BLaER1 treated with 17β-estradiol and CSF1 and Interleukin-3, amounts not matched to agents 10 nM and 100 nM (cell line): ENCODE measurements around the gene COPB1.

Experiments used
- H3K27ac ChIP-seq, 11 experiments: shearing (Covaris generic); formaldehyde crosslinking; 2 replicates each; pipeline ENCODE4 v1.8.1; 2022
- H3K27me3 ChIP-seq, 11 experiments: shearing (Covaris generic); formaldehyde crosslinking; 2 replicates each; pipeline ENCODE4 v1.8.1; 2022
- H3K36me3 ChIP-seq, 11 experiments: shearing (Covaris generic); formaldehyde crosslinking; 2 replicates each; pipeline ENCODE4 v1.8.1; 2022
- H3K4me1 ChIP-seq, 10 experiments: shearing (Covaris generic); formaldehyde crosslinking; 2 replicates each; pipeline ENCODE4 v1.8.1; 2022
- H3K4me2 ChIP-seq, 11 experiments: shearing (Covaris generic); formaldehyde crosslinking; 2 replicates each; pipeline ENCODE4 v1.8.1; 2022
- H3K4me3 ChIP-seq, 10 experiments: shearing (Covaris generic); formaldehyde crosslinking; 2 replicates each; pipeline ENCODE4 v1.8.1; 2022
- H3K9ac ChIP-seq, 11 experiments: shearing (Covaris generic); formaldehyde crosslinking; 2 replicates each; pipeline ENCODE4 v1.8.1; 2022
- H3K9me3 ChIP-seq, 11 experiments: shearing (Covaris generic); formaldehyde crosslinking; replicated peaks in 1 of 11; 2 replicates each; pipeline ENCODE4 v1.8.1; 2022
- H4K20me1 ChIP-seq, 11 experiments: shearing (Covaris generic); formaldehyde crosslinking; 2 replicates each; pipeline ENCODE4 v1.8.1; 2022
- Cebpa-rat ChIP-seq, 11 experiments: shearing (Covaris generic); IDR thresholded peaks; 2 replicates each; pipeline ENCODE4 v1.8.1; 2022

COPB1 gene

DNA sequence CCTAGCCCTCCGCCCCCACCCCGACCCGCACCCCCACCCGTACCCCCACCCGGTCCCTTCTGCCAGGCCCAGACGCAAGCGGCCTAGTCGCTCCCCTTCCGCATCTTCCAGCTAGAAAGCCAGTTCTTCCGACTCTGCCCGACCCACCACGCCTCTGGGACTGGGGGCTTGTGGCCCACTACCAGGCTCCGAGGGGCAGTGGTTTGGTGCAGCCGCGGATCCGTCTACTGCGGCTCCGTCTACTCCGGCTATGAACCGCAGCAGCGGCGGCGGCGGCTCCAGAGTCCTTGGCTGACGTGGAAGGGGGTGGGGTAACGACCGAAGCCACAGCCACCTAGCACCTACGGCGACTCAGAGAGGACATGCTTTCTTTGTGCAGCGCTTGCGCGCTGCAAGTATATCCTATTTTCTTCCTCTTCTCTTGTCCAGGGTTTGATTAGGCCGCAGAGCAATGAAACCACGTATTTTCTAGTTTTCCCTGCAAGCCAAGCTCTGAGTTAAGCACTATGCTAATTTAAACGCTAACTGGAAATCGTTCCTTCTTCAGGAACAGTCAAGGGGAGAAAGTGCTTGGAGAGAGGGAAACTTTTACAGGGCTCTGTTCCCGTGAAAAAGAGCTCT is at the start of gene COPB1:
Gene COPB1, minus strand, starts transcription at position 252 of the 621 bp plus-strand sequence. CDS start 883 bp downstream, outside the sequence.
- peaks cover 57 to 70% (median 65%) of the 10 kb centered on the region in 11 experiments for H3K36me3 ChIP-seq
- peak within 1 kb of the TSS; percentile 79 to 91 (median 88) for H3K9ac ChIP-seq
- 0 out of 22 replicates have a peak, but pooled peaks cover 0 to 3% (median 0%) of the 10 kb centered on the region in 11 experiments for H3K9me3 ChIP-seq
- H3K4me2 ChIP-seq, result peak within 1 kb of the TSS; percentile 88 to 96 (median 93)
- peaks cover 0 to 35% (median 20%) of the 10 kb centered on the region in 11 experiments; a peak in 14 of 22 replicates for H4K20me1 ChIP-seq
- peak within 1 kb of the TSS; percentile 67 to 91 (median 82) for H3K4me3 ChIP-seq
- peak within 1 kb of the TSS; percentile 69 to 91 (median 83) for H3K27ac ChIP-seq
- no peak for TF ChIP-seq Cebpa-rat (IDR thresholded peaks at IDR 0.05)
- H3K4me1 ChIP-seq, result peaks cover 0 to 36% (median 19%) of the 10 kb centered on the region in 10 experiments; a peak in 16 of 20 replicates
- H3K27me3 ChIP-seq, result no peaks in the 10 kb centered on the region

GRCh38 chr11:14547440-14547839 is 47.8 kb upstream of the COPB1 start:
- Histone ChIP-seq H3K36me3 (peaks cover 0 to 7% (median 0%) of the 10 kb centered on the region in 11 experiments; a peak in 2 of 22 replicates), H3K4me3 (no peak overlapping the region), H3K9ac (no peak overlapping the region), H3K27me3 (no peaks in the 10 kb centered on the region), H3K27ac (peak overlapping the region in 10 of 11 experiments; percentile 1 to 96 (median 49); a peak in 12 of 22 replicates), H3K4me2 (no peak overlapping the region), H3K9me3 (peaks cover 0 to 25% (median 0%) of the 10 kb centered on the region in 11 experiments; a peak in 8 of 22 replicates), H3K4me1 (peaks cover 0 to 70% (median 40%) of the 10 kb centered on the region in 10 experiments; a peak in 17 of 20 replicates), H4K20me1 (no peaks in the 10 kb centered on the region)
- no peak for TF ChIP-seq Cebpa-rat (IDR thresholded peaks at IDR 0.05)

DNA sequence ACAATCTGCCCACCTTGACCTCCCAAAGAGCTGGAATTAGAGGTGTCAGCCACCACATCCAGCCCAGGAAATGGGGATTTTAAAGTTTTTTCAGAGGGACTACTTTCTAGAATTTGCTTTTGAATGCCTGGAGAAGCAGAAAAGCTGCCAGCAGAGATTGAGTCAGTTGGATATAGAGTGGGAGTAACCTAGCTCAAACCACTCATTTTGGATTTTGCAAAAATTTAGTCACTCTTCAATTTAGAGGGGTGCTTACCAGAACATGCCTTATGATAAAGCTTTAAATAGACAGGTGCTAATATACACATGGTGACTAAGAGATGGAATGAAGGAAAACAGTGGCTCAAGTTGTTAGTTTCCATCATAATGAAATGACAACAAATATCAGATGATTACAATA is 47.1 kb upstream of the COPB1 start:
- peaks cover 0 to 7% (median 0%) of the 10 kb centered on the region in 11 experiments; a peak in 2 of 22 replicates for H3K36me3 ChIP-seq
- no peak for TF ChIP-seq Cebpa-rat (IDR thresholded peaks at IDR 0.05)
- peaks cover 0 to 70% (median 43%) of the 10 kb centered on the region in 10 experiments; a peak in 17 of 20 replicates for H3K4me1 ChIP-seq
- no peaks in the 10 kb centered on the region for H3K27me3 ChIP-seq
- H3K9me3 ChIP-seq, result peaks cover 0 to 25% (median 0%) of the 10 kb centered on the region in 11 experiments; a peak in 8 of 22 replicates
- H3K27ac ChIP-seq, result peak overlapping the region; percentile 75 to 96 (median 86); a peak in 19 of 22 replicates
- H3K4me2 ChIP-seq, result peak overlapping the region in 5 of 11 experiments; percentile 13 to 85 (median 52); a peak in 5 of 22 replicates
- no peaks in the 10 kb centered on the region for H4K20me1 ChIP-seq
- H3K9ac ChIP-seq, result no peak overlapping the region; a peak in 2 of 22 replicates
- H3K4me3 ChIP-seq, result no peak overlapping the region

- H3K4me2 ChIP-seq, result peak overlapping the region in 6 of 11 experiments; percentile 48 to 85 (median 80); a peak in 10 of 22 replicates
- peaks cover 0 to 4% (median 0%) of the 10 kb centered on the region in 11 experiments; a peak in 2 of 22 replicates for H3K36me3 ChIP-seq
- no peaks in the 10 kb centered on the region for H3K27me3 ChIP-seq
- H4K20me1 ChIP-seq, result no peaks in the 10 kb centered on the region
- H3K9ac ChIP-seq, result peak overlapping the region in 4 of 11 experiments; percentile 59 to 78 (median 73); a peak in 9 of 22 replicates
- TF ChIP-seq Cebpa-rat (IDR thresholded peaks at IDR 0.05), result peak in 2 of 11 experiments; percentile 57 to 78; a peak in 5 of 22 replicates
- peaks cover 0 to 25% (median 0%) of the 10 kb centered on the region in 11 experiments; a peak in 8 of 22 replicates for H3K9me3 ChIP-seq
- H3K4me1 ChIP-seq, result peaks cover 7 to 82% (median 63%) of the 10 kb centered on the region in 10 experiments
- no peak overlapping the region for H3K4me3 ChIP-seq
- H3K27ac ChIP-seq, result peak overlapping the region; percentile 75 to 96 (median 86)
Measured at GRCh38 chr11:14544611-14545010, 45.0 kb upstream of the COPB1 start.

DNA sequence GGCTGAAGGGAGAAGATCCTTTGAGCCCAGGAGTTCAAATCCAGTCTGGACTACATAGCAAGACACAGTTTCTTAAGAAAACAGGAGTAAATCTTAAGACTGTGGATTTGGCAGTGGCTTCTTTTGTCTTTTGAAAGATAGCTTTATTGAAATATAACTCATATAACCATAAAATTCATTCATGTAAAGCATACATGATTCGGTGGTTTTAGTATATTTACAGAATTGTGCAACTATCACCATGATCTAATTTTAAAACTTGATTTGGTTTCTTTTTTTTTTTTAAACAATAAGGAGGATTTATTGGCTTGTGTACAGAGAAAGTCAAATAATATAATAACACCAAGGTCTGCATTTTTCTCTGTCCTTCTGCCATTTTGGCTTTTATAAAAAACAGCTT is 43.6 kb upstream of the COPB1 start:
- no peaks in the 10 kb centered on the region for H4K20me1 ChIP-seq
- peak overlapping the region in 9 of 11 experiments; percentile 24 to 85 (median 77); a peak in 16 of 22 replicates for H3K4me2 ChIP-seq
- peak overlapping the region; percentile 75 to 96 (median 86); a peak in 21 of 22 replicates for H3K27ac ChIP-seq
- peaks cover 7 to 95% (median 76%) of the 10 kb centered on the region in 10 experiments for H3K4me1 ChIP-seq
- no peak for TF ChIP-seq Cebpa-rat (IDR thresholded peaks at IDR 0.05)
- H3K27me3 ChIP-seq, result no peaks in the 10 kb centered on the region
- peak overlapping the region in 6 of 11 experiments; percentile 11 to 78 (median 50); a peak in 7 of 22 replicates for H3K9ac ChIP-seq
- peaks cover 0 to 25% (median 0%) of the 10 kb centered on the region in 11 experiments; a peak in 8 of 22 replicates for H3K9me3 ChIP-seq
- H3K36me3 ChIP-seq, result peaks cover 0 to 4% (median 0%) of the 10 kb centered on the region in 11 experiments; a peak in 1 of 22 replicates
- H3K4me3 ChIP-seq, result no peak overlapping the region

DNA sequence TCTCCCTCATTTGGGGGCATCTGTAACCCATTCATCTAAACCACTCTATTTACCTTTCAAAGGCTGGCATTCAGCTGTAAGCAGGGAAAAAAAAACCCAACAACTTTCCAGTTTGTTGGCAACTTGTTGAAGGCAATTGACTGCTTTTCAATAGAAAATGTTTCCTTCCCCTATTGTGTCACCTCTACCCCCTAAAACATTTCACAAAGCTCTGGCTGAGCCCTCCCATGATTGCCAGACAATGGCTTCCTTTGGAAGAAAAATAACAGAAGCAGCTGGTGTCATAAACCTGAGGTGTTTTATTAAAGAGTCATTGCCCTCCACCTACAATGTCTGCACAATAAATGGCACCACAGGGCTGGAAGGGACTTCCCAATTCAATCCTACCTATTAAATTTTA is 42.7 kb upstream of the COPB1 start:
- H3K27me3 ChIP-seq, result no peaks in the 10 kb centered on the region
- TF ChIP-seq Cebpa-rat (IDR thresholded peaks at IDR 0.05), result peak in 1 of 11 experiments; percentile 36; a peak in 2 of 22 replicates
- H3K4me1 ChIP-seq, result peaks cover 7 to 100% (median 85%) of the 10 kb centered on the region in 10 experiments
- H3K4me3 ChIP-seq, result no peak overlapping the region
- peak overlapping the region in 9 of 11 experiments; percentile 24 to 85 (median 77); a peak in 18 of 22 replicates for H3K4me2 ChIP-seq
- H3K9me3 ChIP-seq, result peaks cover 0 to 25% (median 0%) of the 10 kb centered on the region in 11 experiments; a peak in 8 of 22 replicates
- H3K27ac ChIP-seq, result peak overlapping the region; percentile 54 to 96 (median 86); a peak in 21 of 22 replicates
- peaks cover 0 to 4% (median 0%) of the 10 kb centered on the region in 11 experiments; a peak in 1 of 22 replicates for H3K36me3 ChIP-seq
- H3K9ac ChIP-seq, result peak overlapping the region in 6 of 11 experiments; percentile 36 to 56 (median 45); a peak in 5 of 22 replicates
- no peaks in the 10 kb centered on the region for H4K20me1 ChIP-seq

- Histone ChIP-seq H3K27ac (peak overlapping the region; percentile 34 to 96 (median 84); a peak in 21 of 22 replicates), H3K9me3 (peaks cover 0 to 20% (median 0%) of the 10 kb centered on the region in 11 experiments; a peak in 8 of 22 replicates), H3K4me1 (peaks cover 7 to 100% (median 87%) of the 10 kb centered on the region in 10 experiments), H3K27me3 (no peaks in the 10 kb centered on the region), H3K9ac (peak overlapping the region in 7 of 11 experiments; percentile 24 to 56 (median 42); a peak in 7 of 22 replicates), H3K36me3 (peaks cover 0 to 4% (median 0%) of the 10 kb centered on the region in 11 experiments; a peak in 1 of 22 replicates), H4K20me1 (no peaks in the 10 kb centered on the region), H3K4me3 (no peak overlapping the region), H3K4me2 (peak overlapping the region in 10 of 11 experiments; percentile 8 to 82 (median 74); a peak in 18 of 22 replicates)
- TF ChIP-seq Cebpa-rat (IDR thresholded peaks at IDR 0.05), result no peak
Measured at GRCh38 chr11:14541192-14541947, 41.8 kb upstream of the COPB1 start.

- H3K36me3 ChIP-seq, result peaks cover 0 to 4% (median 0%) of the 10 kb centered on the region in 11 experiments; a peak in 1 of 22 replicates
- peak overlapping the region in 10 of 11 experiments; percentile 0 to 57 (median 48); a peak in 14 of 22 replicates for H3K9ac ChIP-seq
- TF ChIP-seq Cebpa-rat (IDR thresholded peaks at IDR 0.05), result no peak
- H3K4me2 ChIP-seq, result peak overlapping the region; percentile 25 to 81 (median 72)
- H3K9me3 ChIP-seq, result peaks cover 0 to 16% (median 0%) of the 10 kb centered on the region in 11 experiments; a peak in 8 of 22 replicates
- no peaks in the 10 kb centered on the region for H4K20me1 ChIP-seq
- peaks cover 7 to 87% (median 77%) of the 10 kb centered on the region in 10 experiments for H3K4me1 ChIP-seq
- H3K27ac ChIP-seq, result peak overlapping the region; percentile 38 to 96 (median 68); a peak in 20 of 22 replicates
- no peaks in the 10 kb centered on the region for H3K27me3 ChIP-seq
- no peak overlapping the region for H3K4me3 ChIP-seq
Measured at GRCh38 chr11:14539982-14540421, 40.4 kb upstream of the COPB1 start.
